HepG2 (cell line): Measurements from ENCODE around the gene IQCM. TPM values are rescaled to one million over a fixed set of nuclear protein-coding genes. Genes with fewer than 3 reads are reported as not detected.

Source experiments
- ATAC-seq: fragments of 200-7000 bp; cut with Tn5 transposase; 3 replicates; pipeline ENCODE4 v1.9.1; 2020; ENCODE audit warnings: mild to moderate bottlenecking, moderate library complexity
- BruUV-seq: library from RNA; stranded (reverse); fragments of 400-500 nt; replicated peaks from 2 replicates; lab custom pipeline; 2021; lab: Mats Ljungman, UMichigan
- CTCF ChIA-PET: fragments of 300-600 bp; formaldehyde crosslinking; extraction: SDS; loops from one replicate; lab custom pipeline; 2021; ENCODE audit warnings: low total read pairs, inconsistent platforms, low intra/inter-chr PET ratio; lab: Yijun Ruan, JAX
- POLR2A ChIA-PET: fragments of 350-600 bp; sonication (Branson Sonifier 250); formaldehyde crosslinking; loops from one replicate; lab custom pipeline; 2020; ENCODE audit warnings: antibody characterized with exemption, inconsistent platforms; lab: Yijun Ruan, JAX
- DNase-seq: peaks from one replicate; pipeline ENCODE4 v3.0.0-alpha.2; 2015; ENCODE audit warnings: low spot score
- FAIRE-seq: peaks from 3 replicates; lab custom pipeline; 2011; peaks lifted over from hg19 to GRCh38; lab: Jason Lieb, UNC
- H2AFZ ChIP-seq: one replicate; pipeline ENCODE4 v1.6.1; 2011; ENCODE audit warnings: low read length, inconsistent platforms
- H3K27ac ChIP-seq: fragments of 300-600 bp; 3 replicates; pipeline ENCODE4 v1.8.0; 2011; ENCODE audit warnings: mixed run types, mild to moderate bottlenecking, mixed read lengths, low read length, inconsistent platforms; ENCODE audit not compliant: insufficient read depth; ENCODE audit errors: extremely low read length
- H3K27me3 ChIP-seq, 2 experiments: fragments of 200-600 bp in 1 of 2; 2 replicates in 1 of 2; 3 replicates in 1 of 2; pipeline versions ENCODE4 v1.6.0 to v1.8.0; 2011; ENCODE audit warnings: low read length in 2 of 2, mild to moderate bottlenecking in 2 of 2, moderate library complexity in 2 of 2, inconsistent platforms in 1 of 2; ENCODE audit not compliant: insufficient read depth in 2 of 2, control insufficient read depth in 1 of 2
- H3K36me3 ChIP-seq, 2 experiments: fragments of 200-600 bp in 1 of 2; replicated peaks in 1 of 2; 2 replicates in 1 of 2; 3 replicates in 1 of 2; pipeline versions ENCODE4 v1.5.1 to v1.8.0; 2011; ENCODE audit warnings: low read length in 2 of 2, inconsistent platforms in 1 of 2; ENCODE audit not compliant: insufficient read depth in 2 of 2, control insufficient read depth in 1 of 2
- H3K4me1 ChIP-seq: 2 replicates; pipeline ENCODE4 v1.5.1; 2012; ENCODE audit warnings: low read length, inconsistent platforms; ENCODE audit not compliant: insufficient read depth
- H3K4me2 ChIP-seq: 2 replicates; pipeline ENCODE4 v1.6.0; 2011; ENCODE audit warnings: low read depth, low read length, inconsistent platforms
- H3K4me3 ChIP-seq, 3 experiments: fragments of 200-600 bp in 1 of 3; sonication (generic), shearing (Covaris generic) in 1 of 3; replicated peaks in 1 of 3; 2 replicates each; pipeline ENCODE4 v1.5.1; 2011 to 2016; ENCODE audit warnings: low read length in 3 of 3, inconsistent platforms in 2 of 3, low read depth in 2 of 3, mild to moderate bottlenecking in 2 of 3, control low read depth in 1 of 3, mixed read lengths in 1 of 3; ENCODE audit not compliant: insufficient read depth in 1 of 3
- H3K79me2 ChIP-seq: one replicate; pipeline ENCODE4 v1.6.1; 2011; ENCODE audit warnings: low read length, inconsistent platforms; ENCODE audit not compliant: insufficient read depth
- H3K9ac ChIP-seq: 2 replicates; pipeline ENCODE4 v1.6.0; 2011; ENCODE audit warnings: mild to moderate bottlenecking, low read depth, low read length, inconsistent platforms; ENCODE audit not compliant: insufficient read depth
- H3K9me3 ChIP-seq: 2 replicates; pipeline ENCODE4 v1.5.1; 2012; ENCODE audit warnings: mild to moderate bottlenecking, low read length
- H4K20me1 ChIP-seq: 2 replicates; pipeline ENCODE4 v1.6.0; 2011; ENCODE audit warnings: inconsistent platforms, mild to moderate bottlenecking, low read length, moderate library complexity; ENCODE audit not compliant: insufficient read depth
- CCAR2 ChIP-seq: fragments of 200-400 bp; formaldehyde crosslinking; optimal IDR thresholded peaks from 2 replicates; pipeline ENCODE3; 2018; ENCODE audit warnings: low read depth, mild to moderate bottlenecking, low read length, moderate library complexity
- NFYC ChIP-seq: IDR thresholded peaks from 2 replicates; pipeline ENCODE4 v1.6.1; 2016; ENCODE audit warnings: missing genetic modification reagents, missing compliant biosample characterization
- NR2F1 ChIP-seq, 2 experiments: fragments of 450-650 bp in 1 of 2; formaldehyde crosslinking in 1 of 2; IDR thresholded peaks; 2 replicates each; pipeline versions ENCODE4 v1.5.0 to v1.6.1; 2016 to 2020; ENCODE audit warnings: mild to moderate bottlenecking in 1 of 2, missing compliant biosample characterization in 1 of 2, missing genetic modification reagents in 1 of 2, moderate library complexity in 1 of 2
- STAG1 ChIP-seq: sonication (generic); formaldehyde crosslinking; IDR thresholded peaks from 2 replicates; pipeline ENCODE4 v1.4.0; 2020; ENCODE audit warnings: missing genetic modification reagents
- YY1 ChIP-seq: IDR thresholded peaks from 2 replicates; pipeline ENCODE4 v1.6.1; 2011; ENCODE audit warnings: low read length, low read depth, moderate library complexity, mild to moderate bottlenecking; ENCODE audit not compliant: insufficient read depth, insufficient replicate concordance
- ZNF234 ChIP-seq: sonication (generic); formaldehyde crosslinking; conservative IDR thresholded peaks from 2 replicates; pipeline ENCODE4 v1.5.1; 2020; ENCODE audit warnings: mild to moderate bottlenecking, missing genetic modification reagents
- WGBS: methylation state at CpG from one replicate; pipeline ENCODE4 v1.1.6; 2017; ENCODE audit warnings: low lambda C conversion rate; 5-methylcytosine and 5-hydroxymethylcytosine counted together
- in situ Hi-C: cut with HindIII; loops from 2 replicates; pipeline ENCODE4 v1.10.0; 2017; ENCODE audit warnings: low pct_unique_long_range_greater_than_20kb; ENCODE audit not compliant: extremely low pct_ligation_motif_present
- intact Hi-C: fragments of 100-400 bp; cut with micrococcal nuclease; formaldehyde crosslinking; loops from one replicate; pipeline ENCODE4 v1.10.0; 2022; ENCODE audit not compliant: unreplicated experiment
- polyA plus RNA-seq, 8 experiments: library from polyadenylated mRNA; depleted of rRNA in 3 of 8; stranded (reverse) in 7 of 8; unstranded in 1 of 8; fragments of >200 nt; fragmentation: Illumina TruSeq in 4 of 8; extraction: Trizol in 4 of 8; gene quantifications; 2 replicates each; pipeline versions ENCODE4 v1.2.1 to v1.2.3, GENCODE V29; 2011 to 2016; ENCODE audit warnings: low read depth in 4 of 8, missing spikeins in 1 of 8, mixed read lengths in 1 of 8; ENCODE audit not compliant: insufficient read depth in 1 of 8
- total RNA-seq, 5 experiments: library from RNA; depleted of rRNA; stranded (reverse); fragments of >200 nt; fragmentation: Illumina TruSeq; extraction: Trizol; gene quantifications; 2 replicates each; pipeline ENCODE4 v1.2.3, GENCODE V29; 2016; ENCODE audit warnings: low read depth in 1 of 5
- TF ChIP-seq, protein P1 (sequence below): sonication (generic); formaldehyde crosslinking; IDR thresholded peaks from 2 replicates; pipeline ENCODE4 v1.8.0; 2022; ENCODE audit warnings: mild to moderate bottlenecking, missing genetic modification reagents, moderate library complexity
- TF ChIP-seq, protein P2 (sequence below): sonication (generic); formaldehyde crosslinking; conservative IDR thresholded peaks from 2 replicates; pipeline ENCODE4 v1.8.0; 2022; ENCODE audit warnings: mild to moderate bottlenecking, moderate library complexity, missing genetic modification reagents
- TF ChIP-seq, protein P3 (sequence below): sonication (generic); formaldehyde crosslinking; IDR thresholded peaks from 2 replicates; pipeline ENCODE4 v1.4.0; 2020; ENCODE audit warnings: missing genetic modification reagents
- TF ChIP-seq, protein P4 (sequence below): sonication (generic); formaldehyde crosslinking; IDR thresholded peaks from 2 replicates; pipeline ENCODE4 v1.4.0; 2020; ENCODE audit warnings: mild to moderate bottlenecking, low read depth, missing genetic modification reagents
- TF ChIP-seq, protein P5 (sequence below): sonication (generic); formaldehyde crosslinking; IDR thresholded peaks from 2 replicates; pipeline ENCODE4 v1.8.0; 2022; ENCODE audit warnings: mild to moderate bottlenecking, missing genetic modification reagents

IQCM gene
- total and polyA plus RNA-seq, 2 of the 13 experiments (the other 11 are each of a cell fraction or from before 2014, with no cell fraction given) = not detected

DNA sequence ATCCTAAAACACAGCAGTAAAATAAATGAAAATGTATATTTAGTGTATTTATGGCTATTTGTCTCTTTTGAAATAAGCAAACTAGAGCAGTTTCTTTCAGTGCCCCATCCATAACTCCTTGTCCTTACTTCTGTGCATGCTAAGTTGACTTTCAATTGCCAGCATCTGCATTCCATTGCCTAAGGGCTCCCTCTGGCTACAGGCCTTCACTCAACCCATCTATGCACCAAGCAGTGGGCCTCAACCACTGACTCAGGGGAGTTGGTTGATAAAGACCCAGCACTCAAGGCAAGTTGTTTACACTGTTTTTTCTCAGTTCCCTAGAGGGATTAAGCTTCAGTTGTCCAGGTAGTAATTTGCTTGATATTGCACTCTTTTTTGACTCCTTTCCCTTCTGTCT, 265.7 kb downstream of the IQCM start:
- DNase-seq = no peak
- H3K9me3 ChIP-seq = peaks cover 22% of the 10 kb centered on the region
- intact Hi-C loops = loop anchor here (5.0 kb wide), 1 partner anchor 178 kb away; no protein-coding TSS in a partner anchor
- H3K79me2 ChIP-seq = no peaks in the 10 kb centered on the region
- FAIRE-seq = no peak
- no peaks in the 10 kb centered on the region; a peak in 1 of 5 replicates for H3K27me3 ChIP-seq
- ChIA-PET POLR2A (no interaction called here), CTCF (no interaction called here)
- ATAC-seq = no peak
- H3K36me3 ChIP-seq = no peaks in the 10 kb centered on the region
- in situ Hi-C loops = no loop called here
- no peaks in the 10 kb centered on the region for H4K20me1 ChIP-seq
- no peak overlapping the region for H3K4me2 ChIP-seq
- H3K4me1 ChIP-seq = no peaks in the 10 kb centered on the region
- BruUV-seq = no TSS peak
- H3K4me3 ChIP-seq = no peak overlapping the region
- H2AFZ ChIP-seq = no peak overlapping the region
- H3K9ac ChIP-seq = no peak overlapping the region
- H3K27ac ChIP-seq = no peak overlapping the region
- TF ChIP-seq NFYC (CRISPR knock-in tag) = no peak
- no peak for TF ChIP-seq STAG1 (CRISPR knock-in tag)
- TF ChIP-seq CCAR2 = no peak
- TF ChIP-seq, protein P1, sequence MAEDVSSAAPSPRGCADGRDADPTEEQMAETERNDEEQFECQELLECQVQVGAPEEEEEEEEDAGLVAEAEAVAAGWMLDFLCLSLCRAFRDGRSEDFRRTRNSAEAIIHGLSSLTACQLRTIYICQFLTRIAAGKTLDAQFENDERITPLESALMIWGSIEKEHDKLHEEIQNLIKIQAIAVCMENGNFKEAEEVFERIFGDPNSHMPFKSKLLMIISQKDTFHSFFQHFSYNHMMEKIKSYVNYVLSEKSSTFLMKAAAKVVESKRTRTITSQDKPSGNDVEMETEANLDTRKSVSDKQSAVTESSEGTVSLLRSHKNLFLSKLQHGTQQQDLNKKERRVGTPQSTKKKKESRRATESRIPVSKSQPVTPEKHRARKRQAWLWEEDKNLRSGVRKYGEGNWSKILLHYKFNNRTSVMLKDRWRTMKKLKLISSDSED (CRISPR knock-in tag) = no peak
- TF ChIP-seq, protein P2, sequence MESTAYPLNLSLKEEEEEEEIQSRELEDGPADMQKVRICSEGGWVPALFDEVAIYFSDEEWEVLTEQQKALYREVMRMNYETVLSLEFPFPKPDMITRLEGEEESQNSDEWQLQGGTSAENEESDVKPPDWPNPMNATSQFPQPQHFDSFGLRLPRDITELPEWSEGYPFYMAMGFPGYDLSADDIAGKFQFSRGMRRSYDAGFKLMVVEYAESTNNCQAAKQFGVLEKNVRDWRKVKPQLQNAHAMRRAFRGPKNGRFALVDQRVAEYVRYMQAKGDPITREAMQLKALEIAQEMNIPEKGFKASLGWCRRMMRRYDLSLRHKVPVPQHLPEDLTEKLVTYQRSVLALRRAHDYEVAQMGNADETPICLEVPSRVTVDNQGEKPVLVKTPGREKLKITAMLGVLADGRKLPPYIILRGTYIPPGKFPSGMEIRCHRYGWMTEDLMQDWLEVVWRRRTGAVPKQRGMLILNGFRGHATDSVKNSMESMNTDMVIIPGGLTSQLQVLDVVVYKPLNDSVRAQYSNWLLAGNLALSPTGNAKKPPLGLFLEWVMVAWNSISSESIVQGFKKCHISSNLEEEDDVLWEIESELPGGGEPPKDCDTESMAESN (CRISPR knock-in tag) = no peak

DNA sequence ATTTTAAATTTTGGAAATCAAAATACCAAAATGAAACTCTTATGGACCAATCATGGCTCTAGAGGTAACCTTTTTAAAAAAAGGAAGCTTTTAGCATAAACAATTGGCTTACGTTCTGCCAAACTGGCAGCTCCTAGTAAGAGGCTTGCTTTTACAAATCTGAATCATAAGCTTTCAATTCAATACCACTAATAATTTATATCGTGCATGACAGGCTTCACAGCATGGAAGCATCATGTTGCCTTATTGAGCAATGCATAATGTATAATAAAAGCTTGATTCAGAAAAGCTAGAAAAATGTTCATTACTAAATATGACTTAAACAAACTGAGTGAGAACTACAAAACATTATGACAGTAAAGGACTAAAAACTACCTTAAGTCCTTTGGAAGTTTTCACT, 280.9 kb downstream of the IQCM start:
- no peaks in the 10 kb centered on the region for H4K20me1 ChIP-seq
- H3K9me3 ChIP-seq = peaks cover 58% of the 10 kb centered on the region
- ChIA-PET CTCF (no interaction called here), POLR2A (no interaction called here)
- no peak overlapping the region for H2AFZ ChIP-seq
- no peak overlapping the region for H3K9ac ChIP-seq
- no peak overlapping the region for H3K4me3 ChIP-seq
- no TSS peak for BruUV-seq
- no peak overlapping the region for H3K4me2 ChIP-seq
- intact Hi-C loops = no loop called here
- H3K36me3 ChIP-seq = no peaks in the 10 kb centered on the region
- H3K4me1 ChIP-seq = no peaks in the 10 kb centered on the region
- H3K27ac ChIP-seq = no peak overlapping the region
- FAIRE-seq (no peak), DNase-seq (no peak), ATAC-seq (no peak)
- in situ Hi-C loops = no loop called here
- H3K27me3 ChIP-seq = no peaks in the 10 kb centered on the region
- no peaks in the 10 kb centered on the region for H3K79me2 ChIP-seq
- WGBS = 29% methylated on average over 2 of the region's 2 CpGs
- no peak for TF ChIP-seq NR2F1 (CRISPR knock-in tag; IDR thresholded peaks at IDR 0.05)
- no peak for TF ChIP-seq YY1
- TF ChIP-seq ZNF234 (CRISPR knock-in tag) = no peak
- TF ChIP-seq, protein P3, sequence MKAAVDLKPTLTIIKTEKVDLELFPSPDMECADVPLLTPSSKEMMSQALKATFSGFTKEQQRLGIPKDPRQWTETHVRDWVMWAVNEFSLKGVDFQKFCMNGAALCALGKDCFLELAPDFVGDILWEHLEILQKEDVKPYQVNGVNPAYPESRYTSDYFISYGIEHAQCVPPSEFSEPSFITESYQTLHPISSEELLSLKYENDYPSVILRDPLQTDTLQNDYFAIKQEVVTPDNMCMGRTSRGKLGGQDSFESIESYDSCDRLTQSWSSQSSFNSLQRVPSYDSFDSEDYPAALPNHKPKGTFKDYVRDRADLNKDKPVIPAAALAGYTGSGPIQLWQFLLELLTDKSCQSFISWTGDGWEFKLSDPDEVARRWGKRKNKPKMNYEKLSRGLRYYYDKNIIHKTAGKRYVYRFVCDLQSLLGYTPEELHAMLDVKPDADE (CRISPR knock-in tag) = no peak
- TF ChIP-seq, protein P4, sequence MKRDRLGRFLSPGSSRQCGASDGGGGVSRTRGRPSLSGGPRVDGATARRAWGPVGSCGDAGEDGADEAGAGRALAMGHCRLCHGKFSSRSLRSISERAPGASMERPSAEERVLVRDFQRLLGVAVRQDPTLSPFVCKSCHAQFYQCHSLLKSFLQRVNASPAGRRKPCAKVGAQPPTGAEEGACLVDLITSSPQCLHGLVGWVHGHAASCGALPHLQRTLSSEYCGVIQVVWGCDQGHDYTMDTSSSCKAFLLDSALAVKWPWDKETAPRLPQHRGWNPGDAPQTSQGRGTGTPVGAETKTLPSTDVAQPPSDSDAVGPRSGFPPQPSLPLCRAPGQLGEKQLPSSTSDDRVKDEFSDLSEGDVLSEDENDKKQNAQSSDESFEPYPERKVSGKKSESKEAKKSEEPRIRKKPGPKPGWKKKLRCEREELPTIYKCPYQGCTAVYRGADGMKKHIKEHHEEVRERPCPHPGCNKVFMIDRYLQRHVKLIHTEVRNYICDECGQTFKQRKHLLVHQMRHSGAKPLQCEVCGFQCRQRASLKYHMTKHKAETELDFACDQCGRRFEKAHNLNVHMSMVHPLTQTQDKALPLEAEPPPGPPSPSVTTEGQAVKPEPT (CRISPR knock-in tag) = no peak
- TF ChIP-seq, protein P5, sequence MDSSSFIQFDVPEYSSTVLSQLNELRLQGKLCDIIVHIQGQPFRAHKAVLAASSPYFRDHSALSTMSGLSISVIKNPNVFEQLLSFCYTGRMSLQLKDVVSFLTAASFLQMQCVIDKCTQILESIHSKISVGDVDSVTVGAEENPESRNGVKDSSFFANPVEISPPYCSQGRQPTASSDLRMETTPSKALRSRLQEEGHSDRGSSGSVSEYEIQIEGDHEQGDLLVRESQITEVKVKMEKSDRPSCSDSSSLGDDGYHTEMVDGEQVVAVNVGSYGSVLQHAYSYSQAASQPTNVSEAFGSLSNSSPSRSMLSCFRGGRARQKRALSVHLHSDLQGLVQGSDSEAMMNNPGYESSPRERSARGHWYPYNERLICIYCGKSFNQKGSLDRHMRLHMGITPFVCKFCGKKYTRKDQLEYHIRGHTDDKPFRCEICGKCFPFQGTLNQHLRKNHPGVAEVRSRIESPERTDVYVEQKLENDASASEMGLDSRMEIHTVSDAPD (CRISPR knock-in tag) = no peak
